Chondrocyte (in vitro differentiated cells): ENCODE data around the gene CADM2. TPM values are rescaled to one million over a fixed set of nuclear protein-coding genes. Genes with fewer than 3 reads are reported as not detected.

Source experiments
- DNase-seq: peaks from one replicate; pipeline ENCODE4 v3.0.0; 2021; ENCODE audit warnings: mixed read lengths, low spot score
- H3K27ac Mint-ChIP-seq: one replicate; pipeline ENCODE4 v1.8.0; 2021; ENCODE audit warnings: mild to moderate bottlenecking, moderate library complexity, mixed read lengths; ENCODE audit not compliant: unreplicated experiment
- H3K27me3 Mint-ChIP-seq: 2 replicates; pipeline ENCODE4 v1.8.0; 2021; ENCODE audit warnings: low read depth, mixed read lengths
- H3K36me3 Mint-ChIP-seq: 2 replicates; pipeline ENCODE4 v1.8.0; 2021; ENCODE audit warnings: low read depth, mixed read lengths
- H3K4me1 Mint-ChIP-seq: 2 replicates; pipeline ENCODE4 v1.8.0; 2021; ENCODE audit warnings: low read depth, mild to moderate bottlenecking, mixed read lengths
- H3K4me3 Mint-ChIP-seq: one replicate; pipeline ENCODE4 v1.8.0; 2021; ENCODE audit warnings: mild to moderate bottlenecking, moderate library complexity, mixed read lengths; ENCODE audit not compliant: unreplicated experiment
- H3K9me3 Mint-ChIP-seq: 2 replicates; pipeline ENCODE4 v1.8.0; 2021; ENCODE audit warnings: low read depth, mixed read lengths
- total RNA-seq: library from RNA; stranded (reverse); gene quantifications from 3 replicates; pipeline ENCODE4 v1.2.1, GENCODE V29; 2021
- TF ChIP-seq, protein P1 (sequence below): fragments of 200-600 bp; sonication (generic); IDR thresholded peaks from 2 replicates; pipeline ENCODE4 v1.5.0; 2021; ENCODE audit warnings: antibody characterized with exemption, mild to moderate bottlenecking, moderate library complexity

CADM2 gene
- total RNA-seq, 1 donor from 2014 or later: 1.1 TPM

DNA sequence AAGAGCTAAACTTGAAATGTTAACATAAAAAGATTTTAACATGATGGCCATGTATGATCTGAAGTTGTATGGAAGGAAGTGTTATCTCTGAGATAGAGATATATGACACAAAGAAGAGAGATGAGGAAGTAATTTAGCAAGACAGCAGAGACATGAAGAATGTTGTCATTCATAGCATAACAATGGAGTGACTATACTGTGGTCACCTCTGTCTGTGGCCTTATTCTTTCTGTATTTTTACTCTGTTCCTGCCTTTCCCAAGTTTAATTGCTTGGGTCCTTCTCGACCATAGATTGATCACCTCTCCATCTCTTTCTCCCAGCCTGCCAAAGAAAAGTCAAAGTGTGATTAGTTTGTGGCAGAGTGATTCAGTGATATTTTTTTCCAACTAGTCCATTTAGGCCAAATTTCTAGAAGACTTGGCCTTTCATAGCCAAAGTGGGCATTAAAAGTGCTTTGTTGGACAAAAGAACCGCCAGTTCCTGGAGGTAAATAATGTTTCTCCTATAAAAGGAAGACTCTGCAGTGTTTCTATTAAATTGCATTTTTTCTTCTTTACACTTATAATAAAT, 711.9 kb downstream of the CADM2 start:
- Mint-ChIP-seq H3K36me3 (no peaks in the 10 kb centered on the region), H3K27me3 (peaks cover under 1% of the 10 kb centered on the region), H3K27ac (no peak overlapping the region), H3K9me3 (no peaks in the 10 kb centered on the region), H3K4me1 (no peaks in the 10 kb centered on the region), H3K4me3 (no peak overlapping the region)
- TF ChIP-seq, protein P1, sequence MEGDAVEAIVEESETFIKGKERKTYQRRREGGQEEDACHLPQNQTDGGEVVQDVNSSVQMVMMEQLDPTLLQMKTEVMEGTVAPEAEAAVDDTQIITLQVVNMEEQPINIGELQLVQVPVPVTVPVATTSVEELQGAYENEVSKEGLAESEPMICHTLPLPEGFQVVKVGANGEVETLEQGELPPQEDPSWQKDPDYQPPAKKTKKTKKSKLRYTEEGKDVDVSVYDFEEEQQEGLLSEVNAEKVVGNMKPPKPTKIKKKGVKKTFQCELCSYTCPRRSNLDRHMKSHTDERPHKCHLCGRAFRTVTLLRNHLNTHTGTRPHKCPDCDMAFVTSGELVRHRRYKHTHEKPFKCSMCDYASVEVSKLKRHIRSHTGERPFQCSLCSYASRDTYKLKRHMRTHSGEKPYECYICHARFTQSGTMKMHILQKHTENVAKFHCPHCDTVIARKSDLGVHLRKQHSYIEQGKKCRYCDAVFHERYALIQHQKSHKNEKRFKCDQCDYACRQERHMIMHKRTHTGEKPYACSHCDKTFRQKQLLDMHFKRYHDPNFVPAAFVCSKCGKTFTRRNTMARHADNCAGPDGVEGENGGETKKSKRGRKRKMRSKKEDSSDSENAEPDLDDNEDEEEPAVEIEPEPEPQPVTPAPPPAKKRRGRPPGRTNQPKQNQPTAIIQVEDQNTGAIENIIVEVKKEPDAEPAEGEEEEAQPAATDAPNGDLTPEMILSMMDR: no peak
- no peak for DNase-seq

DNA sequence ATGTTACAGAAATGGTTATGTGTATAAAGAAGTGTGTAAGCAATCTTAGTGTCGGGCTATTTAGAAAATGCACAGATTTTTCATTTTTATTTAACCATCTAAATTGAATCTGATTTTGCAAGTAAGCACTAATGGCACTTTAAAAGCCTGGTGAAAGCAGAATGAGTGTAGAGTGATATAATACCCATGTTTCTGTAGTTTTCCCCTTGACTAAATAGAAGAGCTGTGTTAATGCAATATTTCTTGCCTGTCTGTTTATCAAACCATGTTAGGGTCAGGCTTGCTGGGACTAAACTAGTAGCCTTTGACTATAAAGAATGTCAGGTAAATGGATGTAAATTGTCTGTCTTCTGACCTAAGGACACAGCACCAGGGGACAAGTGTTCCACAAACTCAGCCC, 714.0 kb downstream of the CADM2 start:
- no peaks in the 10 kb centered on the region for H3K9me3 Mint-ChIP-seq
- no peak for DNase-seq
- TF ChIP-seq, protein P1: no peak
- no peaks in the 10 kb centered on the region for H3K36me3 Mint-ChIP-seq
- no peak overlapping the region for H3K4me3 Mint-ChIP-seq
- H3K27ac Mint-ChIP-seq: no peak overlapping the region
- no peaks in the 10 kb centered on the region for H3K27me3 Mint-ChIP-seq
- no peaks in the 10 kb centered on the region for H3K4me1 Mint-ChIP-seq

DNA sequence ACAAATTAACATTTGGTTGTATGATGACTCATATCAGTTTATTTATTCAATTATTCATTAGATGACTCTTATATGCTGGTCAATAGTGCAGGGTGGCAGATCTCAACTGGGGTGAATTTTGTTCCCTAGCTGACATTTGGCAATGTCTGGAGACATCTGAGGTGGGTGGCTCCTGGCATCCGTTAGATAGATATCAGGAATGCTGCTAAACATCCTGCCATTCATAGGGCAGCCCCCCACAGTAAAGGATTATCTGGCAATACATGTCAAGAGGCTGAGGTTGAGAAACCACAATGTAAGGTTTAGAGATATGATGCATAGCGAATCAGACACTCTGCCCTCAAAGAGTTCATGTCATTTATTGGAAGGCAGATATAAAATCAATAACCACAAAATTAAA, 719.9 kb downstream of the CADM2 start:
- Mint-ChIP-seq H3K27me3 (no peaks in the 10 kb centered on the region), H3K36me3 (no peaks in the 10 kb centered on the region), H3K9me3 (no peaks in the 10 kb centered on the region), H3K27ac (no peak overlapping the region), H3K4me1 (no peaks in the 10 kb centered on the region), H3K4me3 (no peak overlapping the region)
- no peak for DNase-seq
- TF ChIP-seq, protein P1: no peak

DNA sequence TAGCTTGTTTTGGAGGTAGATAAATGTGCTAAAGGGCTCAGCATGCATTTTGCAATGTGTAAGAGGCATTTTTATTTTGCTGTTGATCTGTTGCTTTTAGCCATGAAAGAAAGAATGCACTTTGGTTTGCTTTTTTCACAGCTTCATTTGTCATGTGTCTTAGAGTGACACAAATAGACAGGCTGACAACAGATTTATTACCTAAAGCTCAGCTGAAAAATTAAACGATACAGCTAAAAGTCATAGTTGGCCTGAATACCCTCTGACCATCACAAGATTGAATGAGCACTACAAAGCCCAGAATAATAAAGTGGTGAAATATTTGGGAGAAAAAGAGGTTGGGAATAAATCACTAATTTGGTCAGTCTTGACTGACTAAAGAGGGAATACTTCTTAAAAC, 723.1 kb downstream of the CADM2 start:
- Mint-ChIP-seq H3K9me3 (no peaks in the 10 kb centered on the region), H3K27me3 (peaks cover 2% of the 10 kb centered on the region), H3K4me1 (no peaks in the 10 kb centered on the region), H3K36me3 (no peaks in the 10 kb centered on the region), H3K27ac (no peak overlapping the region), H3K4me3 (no peak overlapping the region)
- TF ChIP-seq, protein P1: no peak
- no peak for DNase-seq

- H3K4me1 Mint-ChIP-seq: no peaks in the 10 kb centered on the region
- DNase-seq: no peak
- H3K9me3 Mint-ChIP-seq: no peaks in the 10 kb centered on the region
- H3K4me3 Mint-ChIP-seq: no peak overlapping the region
- TF ChIP-seq, protein P1: no peak
- no peak overlapping the region for H3K27ac Mint-ChIP-seq
- no peaks in the 10 kb centered on the region for H3K36me3 Mint-ChIP-seq
- peaks cover 2% of the 10 kb centered on the region for H3K27me3 Mint-ChIP-seq
Observed at GRCh38 chr3:85691196-85691595, 732.4 kb downstream of the CADM2 start.
